WTC11 (cell line): ENCODE results near the gene LUC7L3. TPM values are rescaled to one million over a fixed set of nuclear protein-coding genes. Genes with fewer than 3 reads are reported as not detected.

Source experiments
- ATAC-seq: fragments of 200-7000 bp; cut with Tn5 transposase; 2 replicates; pipeline ENCODE4 v1.10.0; 2021; ENCODE audit warnings: mild to moderate bottlenecking, moderate library complexity
- Bru-seq: library from RNA; stranded (reverse); fragments of 400-500 nt; gene quantifications from one replicate; lab custom pipeline; 2021; lab: Mats Ljungman, UMichigan
- CTCF ChIA-PET: fragments of 300-600 bp; sonication (Branson Sonifier 250); formaldehyde crosslinking; loops from one replicate; lab custom pipeline; 2021; ENCODE audit warnings: antibody characterized with exemption; lab: Charles Lee
- POLR2A ChIA-PET: fragments of 350-600 bp; sonication (Branson Sonifier 250); formaldehyde crosslinking; loops from one replicate; lab custom pipeline; 2021; ENCODE audit warnings: antibody characterized with exemption; lab: Charles Lee
- DNase-seq: peaks from one replicate; pipeline ENCODE4 v3.0.0; 2021; ENCODE audit warnings: low spot score
- H3K27ac Mint-ChIP-seq: 2 replicates; pipeline ENCODE4 v1.8.0; 2021; ENCODE audit warnings: mixed read lengths
- H3K27me3 Mint-ChIP-seq: 2 replicates; pipeline ENCODE4 v1.8.0; 2021; ENCODE audit warnings: low read depth, mild to moderate bottlenecking, moderate library complexity, mixed read lengths
- H3K36me3 Mint-ChIP-seq: 2 replicates; pipeline ENCODE4 v1.8.0; 2021; ENCODE audit warnings: mixed read lengths
- H3K4me1 Mint-ChIP-seq: 2 replicates; pipeline ENCODE4 v1.8.0; 2022; ENCODE audit warnings: mixed read lengths
- H3K4me3 Mint-ChIP-seq: 2 replicates; pipeline ENCODE4 v1.8.0; 2021; ENCODE audit warnings: mild to moderate bottlenecking, moderate library complexity, mixed read lengths
- H3K9me3 Mint-ChIP-seq: 2 replicates; pipeline ENCODE4 v1.8.0; 2021; ENCODE audit warnings: mixed read lengths
- ATF3 ChIP-seq: sonication (generic); formaldehyde crosslinking; conservative IDR thresholded peaks from 2 replicates; pipeline ENCODE4 v1.8.1; 2022; ENCODE audit warnings: mild to moderate bottlenecking, missing genetic modification reagents
- CREM ChIP-seq: sonication (generic); formaldehyde crosslinking; IDR thresholded peaks from 2 replicates; pipeline ENCODE4 v1.8.1; 2022; ENCODE audit warnings: mild to moderate bottlenecking, missing genetic modification reagents, moderate library complexity
- EMX1 ChIP-seq: fragments of 250-450 bp; sonication (Bioruptor Pico); IDR thresholded peaks from 2 replicates; pipeline ENCODE4 v1.8.0; 2021; ENCODE audit warnings: mild to moderate bottlenecking
- ESRRA ChIP-seq: sonication (generic); formaldehyde crosslinking; IDR thresholded peaks from 2 replicates; pipeline ENCODE4 v1.8.1; 2022; ENCODE audit warnings: mild to moderate bottlenecking, missing genetic modification reagents, borderline replicate concordance
- ETV6 ChIP-seq: sonication (generic); formaldehyde crosslinking; IDR thresholded peaks from 2 replicates; pipeline ENCODE4 v1.8.1; 2022; ENCODE audit warnings: mild to moderate bottlenecking, missing genetic modification reagents
- FOXK1 ChIP-seq: sonication (generic); formaldehyde crosslinking; IDR thresholded peaks from 2 replicates; pipeline ENCODE4 v1.8.0; 2022; ENCODE audit warnings: mild to moderate bottlenecking, moderate library complexity, missing genetic modification reagents
- GABPB1 ChIP-seq: sonication (generic); formaldehyde crosslinking; IDR thresholded peaks from 2 replicates; pipeline ENCODE4 v1.8.1; 2023; ENCODE audit warnings: mild to moderate bottlenecking, missing genetic modification reagents
- HMGXB4 ChIP-seq: sonication (generic); formaldehyde crosslinking; IDR thresholded peaks from 2 replicates; pipeline ENCODE4 v1.8.1; 2023; ENCODE audit warnings: mild to moderate bottlenecking, moderate library complexity, missing genetic modification reagents
- MAX ChIP-seq: sonication (generic); formaldehyde crosslinking; IDR thresholded peaks from 2 replicates; pipeline ENCODE4 v1.8.0; 2022; ENCODE audit warnings: mild to moderate bottlenecking, missing genetic modification reagents
- NR3C1 ChIP-seq: sonication (generic); formaldehyde crosslinking; conservative IDR thresholded peaks from 2 replicates; pipeline ENCODE4 v1.8.1; 2023; ENCODE audit warnings: low read depth, mild to moderate bottlenecking, missing genetic modification reagents
- SMAD3 ChIP-seq: sonication (generic); formaldehyde crosslinking; IDR thresholded peaks from 2 replicates; pipeline ENCODE4 v1.8.0; 2022; ENCODE audit warnings: missing genetic modification reagents, mild to moderate bottlenecking, borderline replicate concordance
- SP1 ChIP-seq: sonication (generic); formaldehyde crosslinking; conservative IDR thresholded peaks from 2 replicates; pipeline ENCODE4 v1.8.1; 2022; ENCODE audit warnings: missing genetic modification reagents
- ZBTB21 ChIP-seq: sonication (generic); formaldehyde crosslinking; IDR thresholded peaks from 2 replicates; pipeline ENCODE4 v1.8.1; 2023; ENCODE audit warnings: mild to moderate bottlenecking, missing genetic modification reagents, borderline replicate concordance
- ZNF232 ChIP-seq: sonication (generic); formaldehyde crosslinking; IDR thresholded peaks from 2 replicates; pipeline ENCODE4 v1.8.0; 2022; ENCODE audit warnings: mild to moderate bottlenecking, missing genetic modification reagents
- long read RNA-seq, 3 experiments: library from RNA in 1 of 3; library from capped mRNA in 1 of 3; library from polyadenylated mRNA in 1 of 3; unstranded in 2 of 3; stranded (forward) in 1 of 3; transcript quantifications; one replicate each; pipeline ENCODE4 v2.0.0, GENCODE V29; 2021
- total RNA-seq: library from RNA; stranded (reverse); gene quantifications from 3 replicates; pipeline ENCODE4 v1.2.3, GENCODE V29; 2021
- TF ChIP-seq, protein P1 (sequence below): sonication (generic); formaldehyde crosslinking; IDR thresholded peaks from 2 replicates; pipeline ENCODE4 v1.8.0; 2023; ENCODE audit warnings: missing genetic modification reagents, mild to moderate bottlenecking, borderline replicate concordance
- TF ChIP-seq, protein P2 (sequence below): sonication (generic); formaldehyde crosslinking; IDR thresholded peaks from 2 replicates; pipeline ENCODE4 v1.8.1; 2022; ENCODE audit warnings: missing genetic modification reagents, borderline replicate concordance
- TF ChIP-seq, protein P3 (sequence below): fragments of 250-450 bp; sonication (Bioruptor Pico); IDR thresholded peaks from 2 replicates; pipeline ENCODE4 v1.9.0; 2021; ENCODE audit warnings: moderate library complexity, mild to moderate bottlenecking, inconsistent platforms, borderline replicate concordance
- TF ChIP-seq, protein P4 (sequence below): fragments of 250-450 bp; sonication (Bioruptor Pico); IDR thresholded peaks from 2 replicates; pipeline ENCODE4 v1.9.0; 2021; ENCODE audit warnings: mild to moderate bottlenecking, borderline replicate concordance
- TF ChIP-seq, protein P5 (sequence below): fragments of 250-450 bp; sonication (Bioruptor Pico); IDR thresholded peaks from 2 replicates; pipeline ENCODE4 v1.9.0; 2021; ENCODE audit warnings: mild to moderate bottlenecking

LUC7L3 gene
- total RNA-seq (182 to 190 TPM (median 186 TPM) in 3 replicates), Bru-seq, nascent RNA (percentile 98 among the genes with signal in this experiment)
- long read RNA-seq, experiment 1, full-length matches to known transcripts: 215 of 426 reads
- long read RNA-seq, experiment 1, partial matches to known transcripts: 69 of 426 reads
- long read RNA-seq, experiment 1, other reads (novel, unspliced or antisense): 142 of 426 reads
- long read RNA-seq, experiment 2, transcript LUC7L3-201 (11 exons, 1,972 nt): major isoform, 12 of 103 reads
- long read RNA-seq, experiment 2, partial matches to known transcripts: 58 of 103 reads
- long read RNA-seq, experiment 2, other reads (novel, unspliced or antisense): 30 of 103 reads
- long read RNA-seq, experiment 3, full-length matches to known transcripts: 167 of 273 reads
- long read RNA-seq, experiment 3, partial matches to known transcripts: 64 of 273 reads
- long read RNA-seq, experiment 3, other reads (novel, unspliced or antisense): 42 of 273 reads

DNA sequence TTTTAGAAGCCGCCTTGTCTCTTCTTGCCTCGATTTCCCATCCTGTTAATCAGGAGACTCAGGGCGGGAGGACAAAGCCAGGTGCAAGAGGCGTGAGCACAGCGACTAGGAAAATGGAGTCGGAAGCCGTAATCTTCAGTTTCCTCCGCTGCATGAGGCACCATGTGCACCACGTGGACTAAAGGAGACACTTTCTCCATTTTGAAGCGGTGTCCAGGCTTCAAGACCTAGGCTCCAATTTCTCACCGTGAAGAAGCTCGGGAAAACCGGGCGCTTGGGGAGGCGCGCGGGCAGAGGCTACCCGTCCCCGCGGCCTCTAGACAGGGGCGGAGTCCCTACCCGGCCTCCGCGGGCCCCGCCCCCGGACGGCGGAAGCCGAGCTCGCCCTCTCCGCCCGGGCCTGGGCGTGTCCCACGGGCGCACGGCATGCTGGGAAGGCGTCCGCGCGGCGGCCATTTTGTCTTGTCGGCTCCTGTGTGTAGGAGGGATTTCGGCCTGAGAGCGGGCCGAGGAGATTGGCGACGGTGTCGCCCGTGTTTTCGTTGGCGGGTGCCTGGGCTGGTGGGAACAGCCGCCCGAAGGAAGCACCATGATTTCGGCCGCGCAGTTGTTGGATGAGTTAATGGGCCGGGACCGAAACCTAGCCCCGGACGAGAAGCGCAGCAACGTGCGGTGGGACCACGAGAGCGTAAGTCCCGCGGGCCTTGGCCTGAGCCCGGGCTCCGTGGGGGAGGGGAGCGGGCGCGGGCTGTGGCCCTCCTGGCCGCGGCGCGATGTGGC, at the start of gene LUC7L3:
TSS of gene LUC7L3 (plus strand) at position 460 of the 780 bp plus-strand sequence. CDS start at position 590, 130 bp downstream.
- no peaks in the 10 kb centered on the region for H3K9me3 Mint-ChIP-seq
- DNase-seq: peak; percentile 93
- CTCF ChIA-PET: interaction anchor here (0.9 to 2.1 kb wide), 4 partner anchors 12 to 169 kb away, joined by 5 to 9 read pairs (median 7); no protein-coding TSS in a partner anchor
- POLR2A ChIA-PET: interaction anchor here (1.0 kb wide), 4 partner anchors 11 to 177 kb away, joined by 3 to 5 read pairs (median 4); partner anchors contain the start of gene CACNA1G
- H3K4me3 Mint-ChIP-seq: peak within 1 kb of the TSS; percentile 96
- ATAC-seq: peak; percentile 93
- peaks cover 26% of the 10 kb centered on the region for H3K4me1 Mint-ChIP-seq
- H3K36me3 Mint-ChIP-seq: peaks cover 9% of the 10 kb centered on the region
- peak within 1 kb of the TSS; percentile 99 for H3K27ac Mint-ChIP-seq
- H3K27me3 Mint-ChIP-seq: no peaks in the 10 kb centered on the region
- no peak for TF ChIP-seq ATF3
- peak; percentile 81 for TF ChIP-seq MAX (CRISPR knock-in tag)
- TF ChIP-seq GABPB1 (CRISPR knock-in tag): peak; percentile 77; the same call in 1 of the 2 replicates
- TF ChIP-seq, protein P1, sequence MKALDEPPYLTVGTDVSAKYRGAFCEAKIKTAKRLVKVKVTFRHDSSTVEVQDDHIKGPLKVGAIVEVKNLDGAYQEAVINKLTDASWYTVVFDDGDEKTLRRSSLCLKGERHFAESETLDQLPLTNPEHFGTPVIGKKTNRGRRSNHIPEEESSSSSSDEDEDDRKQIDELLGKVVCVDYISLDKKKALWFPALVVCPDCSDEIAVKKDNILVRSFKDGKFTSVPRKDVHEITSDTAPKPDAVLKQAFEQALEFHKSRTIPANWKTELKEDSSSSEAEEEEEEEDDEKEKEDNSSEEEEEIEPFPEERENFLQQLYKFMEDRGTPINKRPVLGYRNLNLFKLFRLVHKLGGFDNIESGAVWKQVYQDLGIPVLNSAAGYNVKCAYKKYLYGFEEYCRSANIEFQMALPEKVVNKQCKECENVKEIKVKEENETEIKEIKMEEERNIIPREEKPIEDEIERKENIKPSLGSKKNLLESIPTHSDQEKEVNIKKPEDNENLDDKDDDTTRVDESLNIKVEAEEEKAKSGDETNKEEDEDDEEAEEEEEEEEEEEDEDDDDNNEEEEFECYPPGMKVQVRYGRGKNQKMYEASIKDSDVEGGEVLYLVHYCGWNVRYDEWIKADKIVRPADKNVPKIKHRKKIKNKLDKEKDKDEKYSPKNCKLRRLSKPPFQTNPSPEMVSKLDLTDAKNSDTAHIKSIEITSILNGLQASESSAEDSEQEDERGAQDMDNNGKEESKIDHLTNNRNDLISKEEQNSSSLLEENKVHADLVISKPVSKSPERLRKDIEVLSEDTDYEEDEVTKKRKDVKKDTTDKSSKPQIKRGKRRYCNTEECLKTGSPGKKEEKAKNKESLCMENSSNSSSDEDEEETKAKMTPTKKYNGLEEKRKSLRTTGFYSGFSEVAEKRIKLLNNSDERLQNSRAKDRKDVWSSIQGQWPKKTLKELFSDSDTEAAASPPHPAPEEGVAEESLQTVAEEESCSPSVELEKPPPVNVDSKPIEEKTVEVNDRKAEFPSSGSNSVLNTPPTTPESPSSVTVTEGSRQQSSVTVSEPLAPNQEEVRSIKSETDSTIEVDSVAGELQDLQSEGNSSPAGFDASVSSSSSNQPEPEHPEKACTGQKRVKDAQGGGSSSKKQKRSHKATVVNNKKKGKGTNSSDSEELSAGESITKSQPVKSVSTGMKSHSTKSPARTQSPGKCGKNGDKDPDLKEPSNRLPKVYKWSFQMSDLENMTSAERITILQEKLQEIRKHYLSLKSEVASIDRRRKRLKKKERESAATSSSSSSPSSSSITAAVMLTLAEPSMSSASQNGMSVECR (CRISPR knock-in tag): peak; percentile 88; the same call in 1 of the 2 replicates
- TF ChIP-seq ZNF232 (CRISPR knock-in tag): no peak
- TF ChIP-seq NR3C1 (CRISPR knock-in tag): no peak
- no peak for TF ChIP-seq ETV6 (CRISPR knock-in tag)
- TF ChIP-seq, protein P2, sequence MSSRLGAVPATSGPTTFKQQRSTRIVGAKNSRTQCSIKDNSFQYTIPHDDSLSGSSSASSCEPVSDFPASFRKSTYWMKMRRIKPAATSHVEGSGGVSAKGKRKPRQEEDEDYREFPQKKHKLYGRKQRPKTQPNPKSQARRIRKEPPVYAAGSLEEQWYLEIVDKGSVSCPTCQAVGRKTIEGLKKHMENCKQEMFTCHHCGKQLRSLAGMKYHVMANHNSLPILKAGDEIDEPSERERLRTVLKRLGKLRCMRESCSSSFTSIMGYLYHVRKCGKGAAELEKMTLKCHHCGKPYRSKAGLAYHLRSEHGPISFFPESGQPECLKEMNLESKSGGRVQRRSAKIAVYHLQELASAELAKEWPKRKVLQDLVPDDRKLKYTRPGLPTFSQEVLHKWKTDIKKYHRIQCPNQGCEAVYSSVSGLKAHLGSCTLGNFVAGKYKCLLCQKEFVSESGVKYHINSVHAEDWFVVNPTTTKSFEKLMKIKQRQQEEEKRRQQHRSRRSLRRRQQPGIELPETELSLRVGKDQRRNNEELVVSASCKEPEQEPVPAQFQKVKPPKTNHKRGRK (CRISPR knock-in tag): no peak
- TF ChIP-seq, protein P3, sequence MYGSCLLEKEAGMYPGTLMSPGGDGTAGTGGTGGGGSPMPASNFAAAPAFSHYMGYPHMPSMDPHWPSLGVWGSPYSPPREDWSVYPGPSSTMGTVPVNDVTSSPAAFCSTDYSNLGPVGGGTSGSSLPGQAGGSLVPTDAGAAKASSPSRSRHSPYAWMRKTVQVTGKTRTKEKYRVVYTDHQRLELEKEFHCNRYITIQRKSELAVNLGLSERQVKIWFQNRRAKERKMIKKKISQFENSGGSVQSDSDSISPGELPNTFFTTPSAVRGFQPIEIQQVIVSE (CRISPR knock-in tag): no peak
- TF ChIP-seq ESRRA (CRISPR knock-in tag): no peak
- TF ChIP-seq, protein P4, sequence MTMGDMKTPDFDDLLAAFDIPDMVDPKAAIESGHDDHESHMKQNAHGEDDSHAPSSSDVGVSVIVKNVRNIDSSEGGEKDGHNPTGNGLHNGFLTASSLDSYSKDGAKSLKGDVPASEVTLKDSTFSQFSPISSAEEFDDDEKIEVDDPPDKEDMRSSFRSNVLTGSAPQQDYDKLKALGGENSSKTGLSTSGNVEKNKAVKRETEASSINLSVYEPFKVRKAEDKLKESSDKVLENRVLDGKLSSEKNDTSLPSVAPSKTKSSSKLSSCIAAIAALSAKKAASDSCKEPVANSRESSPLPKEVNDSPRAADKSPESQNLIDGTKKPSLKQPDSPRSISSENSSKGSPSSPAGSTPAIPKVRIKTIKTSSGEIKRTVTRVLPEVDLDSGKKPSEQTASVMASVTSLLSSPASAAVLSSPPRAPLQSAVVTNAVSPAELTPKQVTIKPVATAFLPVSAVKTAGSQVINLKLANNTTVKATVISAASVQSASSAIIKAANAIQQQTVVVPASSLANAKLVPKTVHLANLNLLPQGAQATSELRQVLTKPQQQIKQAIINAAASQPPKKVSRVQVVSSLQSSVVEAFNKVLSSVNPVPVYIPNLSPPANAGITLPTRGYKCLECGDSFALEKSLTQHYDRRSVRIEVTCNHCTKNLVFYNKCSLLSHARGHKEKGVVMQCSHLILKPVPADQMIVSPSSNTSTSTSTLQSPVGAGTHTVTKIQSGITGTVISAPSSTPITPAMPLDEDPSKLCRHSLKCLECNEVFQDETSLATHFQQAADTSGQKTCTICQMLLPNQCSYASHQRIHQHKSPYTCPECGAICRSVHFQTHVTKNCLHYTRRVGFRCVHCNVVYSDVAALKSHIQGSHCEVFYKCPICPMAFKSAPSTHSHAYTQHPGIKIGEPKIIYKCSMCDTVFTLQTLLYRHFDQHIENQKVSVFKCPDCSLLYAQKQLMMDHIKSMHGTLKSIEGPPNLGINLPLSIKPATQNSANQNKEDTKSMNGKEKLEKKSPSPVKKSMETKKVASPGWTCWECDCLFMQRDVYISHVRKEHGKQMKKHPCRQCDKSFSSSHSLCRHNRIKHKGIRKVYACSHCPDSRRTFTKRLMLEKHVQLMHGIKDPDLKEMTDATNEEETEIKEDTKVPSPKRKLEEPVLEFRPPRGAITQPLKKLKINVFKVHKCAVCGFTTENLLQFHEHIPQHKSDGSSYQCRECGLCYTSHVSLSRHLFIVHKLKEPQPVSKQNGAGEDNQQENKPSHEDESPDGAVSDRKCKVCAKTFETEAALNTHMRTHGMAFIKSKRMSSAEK (CRISPR knock-in tag): 0 out of 2 replicates have a peak, but pooled peaks have one; percentile 16
- peak; percentile 76; the same call in 1 of the 2 replicates for TF ChIP-seq FOXK1 (CRISPR knock-in tag)
- 0 out of 2 replicates have a peak, but pooled peaks have one; percentile 48 for TF ChIP-seq HMGXB4 (CRISPR knock-in tag)
- peak; percentile 70; the same call in 1 of the 2 replicates for TF ChIP-seq ZBTB21
- peak; percentile 99 for TF ChIP-seq SP1 (CRISPR knock-in tag)
- TF ChIP-seq SMAD3 (CRISPR knock-in tag): 0 out of 2 replicates have a peak, but pooled peaks have one; percentile 44
- no peak for TF ChIP-seq EMX1
- TF ChIP-seq CREM: peak; percentile 51; the same call in 1 of the 2 replicates
- TF ChIP-seq, protein P5, sequence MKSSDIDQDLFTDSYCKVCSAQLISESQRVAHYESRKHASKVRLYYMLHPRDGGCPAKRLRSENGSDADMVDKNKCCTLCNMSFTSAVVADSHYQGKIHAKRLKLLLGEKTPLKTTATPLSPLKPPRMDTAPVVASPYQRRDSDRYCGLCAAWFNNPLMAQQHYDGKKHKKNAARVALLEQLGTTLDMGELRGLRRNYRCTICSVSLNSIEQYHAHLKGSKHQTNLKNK: no peak
